NCI-H2107 (cell line): ENCODE results near the gene PBX1.

Source experiments
- DNase-seq: peaks from one replicate; lab custom pipeline; 2025; lab: John Stamatoyannopoulos, UW

The PBX1 gene

DNA sequence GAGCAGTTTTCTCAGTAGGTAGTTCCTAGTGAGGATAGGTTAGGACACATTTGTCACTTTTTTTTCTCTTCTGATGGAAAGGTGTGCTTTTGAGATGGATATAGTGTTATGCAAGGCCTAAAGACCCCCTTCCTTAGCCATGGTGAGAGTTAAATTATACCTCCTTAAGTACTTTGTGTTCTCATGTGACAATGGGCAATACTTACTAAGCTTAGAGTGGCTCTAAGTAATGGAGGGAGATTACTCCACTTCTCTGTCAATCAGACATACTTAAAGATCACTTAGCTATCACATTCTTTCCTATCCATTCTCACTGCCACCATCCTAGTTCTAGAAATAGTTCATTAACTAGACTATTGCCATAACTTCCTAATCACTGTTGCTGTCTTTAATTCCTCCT lies 265.6 kb downstream of the PBX1 start:
- DNase-seq = no peak

DNA sequence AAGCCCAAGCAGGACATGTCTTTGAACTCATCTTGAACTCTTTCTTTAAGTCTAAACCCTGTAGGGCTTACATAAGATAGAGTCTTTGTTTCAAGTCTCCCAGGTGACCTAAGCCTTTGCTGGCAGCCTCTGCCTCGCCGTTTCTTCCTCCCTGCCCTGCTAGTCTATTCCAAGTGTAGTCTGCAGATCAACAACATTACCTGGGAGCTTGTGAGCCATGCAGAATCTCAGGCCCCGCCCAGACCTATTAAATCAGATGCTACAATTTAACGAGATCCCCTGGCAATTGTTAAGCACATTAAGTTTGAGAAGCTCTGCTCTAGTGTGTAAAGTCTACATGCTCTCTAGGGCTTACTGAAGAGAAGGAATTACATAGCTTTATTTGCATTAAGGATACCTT lies 271.6 kb downstream of the PBX1 start:
- DNase-seq = no peak

DNA sequence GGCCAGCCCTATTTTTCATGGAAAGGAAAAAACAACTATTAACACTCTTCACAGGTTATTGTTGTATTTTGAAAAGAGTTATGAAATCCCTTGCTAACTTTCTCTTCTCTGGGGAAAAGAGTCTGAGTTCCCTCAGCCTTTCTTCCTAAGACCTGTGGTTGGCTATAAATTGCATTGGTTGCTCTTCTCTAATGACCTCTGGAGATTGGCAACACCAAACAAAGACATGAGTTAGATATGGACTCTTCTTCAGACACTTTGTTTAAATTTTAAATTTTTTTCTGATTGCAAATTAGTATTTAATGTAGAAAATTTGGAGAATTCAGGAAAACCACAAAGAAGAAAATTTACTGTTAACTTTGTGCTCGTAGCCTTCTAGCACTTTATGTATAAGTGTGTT lies 275.7 kb downstream of the PBX1 start:
- no peak for DNase-seq

DNA sequence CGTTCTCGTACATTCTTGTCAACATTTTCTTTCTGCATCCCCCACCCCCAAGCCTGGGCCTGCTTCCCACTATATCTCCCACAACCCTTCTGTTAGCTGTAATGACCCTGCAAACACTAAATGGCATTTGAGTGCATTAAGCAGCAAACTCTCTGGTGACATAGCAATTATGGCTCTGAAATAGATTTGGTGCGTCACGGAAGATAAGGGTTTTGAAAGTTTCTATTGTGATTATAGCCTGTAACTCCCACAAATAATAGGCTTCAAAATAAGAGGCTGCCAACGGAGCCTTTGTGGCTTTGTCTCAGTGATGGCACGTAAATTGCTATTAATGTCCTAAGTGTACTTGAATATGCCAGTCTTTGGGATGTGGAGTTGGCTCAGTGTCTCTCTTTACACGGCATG lies 277.6 kb downstream of the PBX1 start:
- DNase-seq = peak; percentile 33

DNA sequence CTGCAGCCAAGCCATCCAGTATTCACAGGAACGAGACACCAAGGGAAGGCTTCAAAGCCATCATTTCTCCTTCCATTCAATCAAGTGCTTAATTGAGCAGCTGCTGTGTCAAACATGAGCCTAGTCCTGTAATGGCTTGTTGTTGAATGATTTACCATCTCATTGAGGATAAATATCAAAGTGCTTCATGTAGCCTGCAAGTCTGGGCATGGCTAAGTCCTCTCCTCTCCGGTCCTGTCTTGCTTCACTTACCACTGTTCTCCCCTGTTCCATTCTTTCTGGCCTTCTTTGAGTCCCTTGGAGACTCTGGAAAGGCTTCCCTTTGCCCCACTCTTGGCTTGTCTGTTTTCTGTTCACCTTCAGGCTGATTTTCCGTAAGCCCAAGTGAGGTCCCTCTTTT lies 279.8 kb downstream of the PBX1 start:
- DNase-seq = no peak

DNA sequence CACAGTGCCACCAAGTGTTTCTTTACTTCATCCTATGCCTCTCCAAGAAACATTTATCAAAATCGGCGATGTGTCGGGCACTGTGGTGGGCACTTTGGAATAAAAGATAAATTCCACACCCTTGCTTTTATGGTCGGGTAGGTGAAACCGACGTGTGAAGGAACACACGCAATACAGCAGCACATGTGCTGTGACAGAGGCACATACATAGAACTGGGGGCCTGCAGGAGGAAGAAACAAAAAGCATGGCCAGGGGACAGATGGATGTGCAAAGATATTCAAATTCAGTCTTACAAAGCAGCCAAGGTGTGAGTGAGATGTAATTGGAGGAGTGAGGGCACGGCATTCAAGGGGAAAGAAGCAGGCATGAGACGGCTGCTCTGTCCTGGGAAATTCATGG lies 282.0 kb downstream of the PBX1 start:
- DNase-seq = no peak

DNA sequence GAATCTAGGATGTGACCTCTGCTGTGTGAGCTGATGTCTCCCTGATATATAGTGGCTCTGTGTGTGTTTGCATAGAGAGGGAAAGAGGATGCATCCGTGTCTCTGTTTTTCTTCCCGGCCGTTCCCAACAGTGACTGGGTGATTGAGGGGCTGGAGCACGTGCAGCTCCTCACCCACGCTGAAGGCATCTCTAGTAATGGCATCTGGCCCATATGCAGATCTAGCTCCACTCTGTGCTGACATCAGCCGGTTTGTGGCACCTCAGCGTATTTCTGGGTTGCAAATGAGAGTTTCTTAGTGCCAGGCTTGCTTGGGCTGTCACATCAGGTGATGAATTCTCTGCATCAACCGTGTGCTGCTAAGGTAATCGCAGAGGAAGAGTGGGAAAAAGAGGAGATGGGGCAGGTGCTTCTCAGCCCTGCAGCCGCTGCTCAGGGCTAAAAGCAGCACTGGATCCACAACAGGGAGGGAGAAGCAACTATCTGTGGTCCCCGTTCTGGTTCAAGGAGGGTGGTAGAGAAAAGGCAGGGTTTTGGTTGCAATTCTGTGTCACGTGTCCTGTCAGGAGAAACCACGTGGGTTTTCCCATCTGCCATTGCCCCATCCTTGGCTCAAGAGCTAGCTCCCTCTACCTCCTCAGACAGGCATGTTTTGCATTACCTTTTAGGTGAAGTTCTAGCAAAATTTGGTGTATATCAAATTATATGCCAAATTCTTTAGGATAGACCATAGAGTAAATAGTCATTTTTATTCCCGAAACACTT lies 282.9 kb downstream of the PBX1 start:
- DNase-seq = no peak

DNA sequence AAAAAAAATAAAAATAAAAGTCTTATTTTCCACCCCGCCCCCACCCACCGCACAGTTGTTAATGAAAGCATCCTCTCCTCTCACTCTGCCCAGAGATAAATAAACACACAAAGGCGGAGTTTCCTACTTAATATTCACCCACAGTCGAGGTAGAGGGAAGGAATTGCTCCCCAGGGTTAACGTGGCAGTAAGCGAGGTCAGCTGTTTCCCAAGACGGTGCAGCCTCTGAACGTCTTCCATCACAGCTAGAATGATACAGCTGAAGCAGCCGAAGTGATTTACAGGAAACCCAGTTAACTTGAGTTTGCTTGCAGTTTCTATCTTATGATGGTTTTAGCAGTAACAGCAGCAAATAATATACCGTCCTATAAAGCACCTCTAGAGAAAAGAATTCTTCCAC lies 283.9 kb downstream of the PBX1 start:
- DNase-seq = no peak

DNA sequence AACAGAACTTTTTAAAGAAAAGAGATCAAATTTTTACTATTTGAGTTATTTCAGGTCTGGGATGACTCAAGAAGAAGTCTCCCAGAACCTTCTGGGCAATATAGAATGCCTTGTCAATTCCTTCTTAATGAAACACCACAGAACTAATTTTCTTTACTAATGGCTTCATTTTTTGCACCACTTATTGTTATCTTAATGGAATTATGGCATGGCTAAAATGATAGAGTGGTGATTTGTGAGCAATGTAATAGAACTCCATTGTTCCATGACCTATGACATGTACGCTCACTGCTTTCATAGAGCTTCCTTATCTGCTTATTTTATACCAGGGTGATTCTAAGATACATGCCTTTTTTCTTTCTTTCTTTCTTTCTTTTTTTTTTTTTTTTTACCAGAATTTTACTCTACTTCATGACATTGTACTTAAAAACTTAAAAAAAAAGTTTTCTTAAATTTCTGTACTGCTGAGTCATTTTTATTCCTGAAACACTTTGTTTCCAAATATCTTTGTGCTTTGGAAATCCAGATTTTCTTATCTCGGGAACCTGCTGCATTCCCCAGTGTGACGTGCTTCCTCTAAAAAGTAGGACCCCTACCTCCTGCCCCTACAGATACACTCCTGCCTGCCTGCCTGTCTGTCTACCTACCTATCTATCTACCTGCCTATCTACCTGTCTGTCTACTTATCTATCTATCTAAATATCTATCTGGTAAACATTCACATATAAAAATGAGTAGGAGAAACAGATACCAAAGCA lies 284.9 kb downstream of the PBX1 start:
- DNase-seq = no peak

DNA sequence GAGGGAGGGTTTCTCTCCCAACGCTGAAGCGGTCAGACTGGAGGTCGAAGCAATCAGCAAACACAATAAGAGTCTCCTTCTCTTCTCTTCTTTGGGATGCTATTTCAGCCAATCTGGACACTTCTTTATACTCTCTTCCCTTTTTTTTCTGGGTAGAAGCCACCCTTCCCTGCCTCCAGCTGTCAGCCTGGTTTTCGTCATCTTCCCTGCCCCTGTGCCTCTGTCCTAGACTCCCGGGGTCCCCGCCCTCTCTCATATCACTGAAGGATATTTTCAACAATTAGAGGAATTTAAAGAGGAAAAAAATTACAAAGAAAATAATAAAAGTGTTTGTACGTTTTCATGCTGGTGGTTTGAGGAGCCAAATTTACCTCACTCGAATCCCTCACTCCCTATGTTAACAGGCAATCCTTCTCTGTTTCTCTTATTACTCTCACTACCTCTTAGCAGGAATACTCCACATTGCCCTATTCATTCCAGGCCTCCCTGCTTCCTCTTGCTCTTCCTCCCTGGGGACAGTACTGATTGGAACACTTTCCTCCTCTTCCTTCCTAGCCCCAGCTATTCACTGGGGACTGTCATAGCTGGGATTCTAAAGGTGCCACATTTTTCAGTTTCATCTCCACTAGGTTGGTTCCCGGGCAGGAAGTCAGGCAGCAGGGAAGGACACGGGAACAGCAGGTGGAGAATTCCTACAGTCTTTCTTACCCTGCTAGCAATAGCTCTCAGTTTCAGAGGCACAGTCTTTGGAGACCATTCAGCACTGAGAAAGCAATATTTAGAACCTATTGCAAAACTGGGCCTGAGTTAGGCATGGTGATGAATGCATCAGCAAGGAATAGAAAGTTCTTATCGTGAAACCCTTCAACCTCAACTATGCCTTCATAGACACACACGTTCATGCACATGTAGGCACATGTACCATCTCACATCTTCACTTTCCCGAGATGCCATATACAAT lies 288.0 kb downstream of the PBX1 start:
- DNase-seq = no peak

DNA sequence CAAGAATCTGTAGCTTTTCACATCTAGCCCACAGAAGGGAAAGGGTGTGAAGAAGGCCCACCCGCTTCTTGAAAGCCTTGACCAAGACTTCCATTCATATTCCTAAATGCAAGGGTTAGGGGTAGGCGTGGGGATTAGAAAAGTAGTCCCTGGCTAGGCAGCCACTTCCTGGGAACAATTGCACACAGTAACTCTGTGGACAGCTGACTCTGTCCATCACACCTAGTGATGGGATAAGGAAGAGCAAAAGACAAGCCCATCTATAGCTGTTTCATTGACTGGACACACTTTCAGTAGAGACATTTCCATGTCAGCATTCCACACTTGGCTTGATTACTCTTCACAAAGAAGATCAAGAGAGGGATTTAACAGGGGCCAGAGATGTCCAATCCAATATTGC lies 294.2 kb downstream of the PBX1 start:
- DNase-seq = no peak

DNA sequence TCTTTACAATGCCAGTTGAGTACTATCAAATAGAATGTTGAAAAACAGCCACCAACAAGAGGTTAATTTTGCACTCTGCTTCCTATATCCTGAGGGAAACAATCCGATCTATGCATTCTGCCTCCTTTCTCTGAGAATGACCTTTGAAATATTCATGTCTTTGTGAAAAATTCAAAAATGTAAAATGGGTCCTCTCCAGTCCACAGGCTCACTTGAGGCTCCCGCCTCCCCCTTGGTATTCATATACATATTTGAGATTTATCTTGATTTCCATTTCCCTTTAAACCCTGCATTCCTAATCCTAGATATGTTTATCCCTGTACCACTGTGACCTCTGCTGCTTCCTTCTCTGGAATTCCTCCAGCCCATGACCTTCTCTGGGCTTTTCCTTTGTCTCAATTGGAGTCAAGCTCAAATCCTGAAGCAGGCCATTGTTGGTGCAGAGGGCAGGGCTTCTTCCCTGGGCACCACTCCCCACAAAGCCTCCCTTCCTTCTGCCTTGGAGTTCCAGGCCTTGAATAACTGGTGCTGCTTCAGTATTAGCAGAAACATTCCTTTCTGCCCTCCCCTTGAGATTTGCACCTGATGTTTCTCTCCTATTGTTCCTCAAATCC lies 296.8 kb downstream of the PBX1 start:
- DNase-seq = no peak

DNA sequence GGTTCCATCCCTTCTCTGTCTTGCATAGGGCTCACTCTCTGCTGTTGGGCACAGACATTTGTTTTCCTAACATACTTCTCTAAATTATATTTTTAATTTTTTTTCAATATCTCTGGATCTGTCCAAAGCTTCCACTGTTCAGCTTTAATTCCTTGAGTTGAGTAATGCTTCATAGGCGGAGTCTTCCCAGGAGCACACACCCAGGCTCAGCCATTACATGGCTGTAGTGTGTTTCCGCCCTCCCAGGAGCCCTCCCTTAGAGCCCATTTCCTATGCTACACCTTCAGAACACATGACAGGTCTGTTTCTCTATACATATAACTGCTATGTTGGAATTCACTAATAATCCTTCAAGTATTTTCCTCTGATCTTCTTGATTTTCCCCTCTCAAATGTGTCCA lies 297.4 kb downstream of the PBX1 start:
- DNase-seq = no peak

DNA sequence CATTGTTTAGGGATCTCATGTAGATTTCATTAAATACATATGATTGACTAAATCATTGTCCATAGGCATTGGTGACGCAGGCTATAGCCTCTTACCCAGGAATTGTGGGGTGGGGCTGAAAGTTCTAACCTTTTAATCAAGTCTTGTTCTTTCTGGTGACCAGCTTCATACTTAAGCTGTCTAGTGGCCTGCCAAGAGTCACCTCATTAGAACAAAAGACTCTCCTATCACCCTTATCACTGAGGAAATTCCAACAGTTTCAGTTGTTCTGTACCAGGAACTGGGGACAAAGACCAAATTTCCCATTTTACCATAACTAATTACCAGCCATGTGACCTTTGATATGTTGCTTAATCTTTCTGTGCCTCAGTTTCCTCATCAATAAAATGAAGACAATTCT lies 298.5 kb downstream of the PBX1 start:
- DNase-seq = no peak

DNA sequence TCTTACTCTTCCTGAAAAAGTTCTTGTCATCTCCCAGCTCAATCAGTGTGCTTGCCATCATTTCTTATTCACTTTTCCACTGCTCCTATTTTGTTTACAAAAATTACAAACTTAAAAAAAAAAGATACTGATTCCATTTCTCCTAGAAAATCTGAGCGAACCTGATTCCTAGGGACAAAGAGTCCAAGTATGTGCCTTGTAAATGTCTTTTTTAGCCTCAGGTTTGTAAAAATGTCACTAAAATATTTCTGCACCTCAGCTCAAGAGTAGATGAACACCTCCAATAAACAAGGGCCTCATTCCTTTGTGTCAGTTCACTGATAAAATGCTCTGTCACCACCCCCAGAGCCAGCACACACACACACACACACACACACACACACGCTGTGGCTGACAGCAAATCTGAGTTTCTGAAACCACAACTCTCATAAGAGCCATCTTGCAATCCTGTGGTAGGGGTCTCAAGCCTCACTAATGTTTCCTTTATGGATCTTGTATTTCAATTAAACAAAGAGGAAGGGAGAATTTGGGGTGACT lies 299.2 kb downstream of the PBX1 start:
- DNase-seq = no peak

DNA sequence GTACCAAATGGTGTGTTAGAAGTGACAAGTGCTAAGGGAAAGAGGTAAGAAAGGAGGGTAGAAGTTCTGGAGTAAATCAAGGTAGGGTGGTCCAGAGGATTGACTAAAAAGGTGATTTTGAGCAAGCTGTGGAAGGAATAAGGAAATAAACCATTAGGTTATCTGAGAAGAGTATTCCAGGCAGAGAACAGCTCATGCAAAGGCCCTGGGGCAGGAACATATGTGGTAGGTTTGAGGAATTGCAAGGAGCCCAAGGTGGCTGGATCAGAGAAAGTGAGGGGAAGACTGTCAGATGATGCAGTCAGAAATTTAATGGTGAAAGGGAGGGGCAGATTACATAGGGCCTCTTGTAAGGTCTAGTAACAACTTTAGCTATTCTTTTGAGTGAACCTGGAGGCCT lies 302.6 kb downstream of the PBX1 start:
- no peak for DNase-seq

DNA sequence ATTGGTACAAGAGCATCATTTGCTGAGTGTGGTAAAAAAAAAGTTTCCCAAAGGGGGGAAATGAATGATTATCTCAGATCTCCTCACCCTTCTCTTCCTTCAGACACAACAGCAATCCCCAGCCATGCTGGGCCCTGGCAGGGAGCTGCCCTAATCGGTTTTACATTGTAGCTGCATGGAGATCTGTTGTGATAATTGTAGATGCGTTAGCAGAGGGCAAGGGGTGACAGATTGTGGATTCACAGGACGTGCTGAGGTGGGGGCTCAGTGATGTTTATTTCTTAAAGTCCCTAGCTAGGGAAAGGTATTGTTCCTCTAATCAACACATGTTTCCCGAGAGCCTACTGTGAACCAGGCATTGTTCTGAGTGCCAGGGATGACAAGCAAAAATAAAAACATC lies 304.1 kb downstream of the PBX1 start:
- DNase-seq = no peak

DNA sequence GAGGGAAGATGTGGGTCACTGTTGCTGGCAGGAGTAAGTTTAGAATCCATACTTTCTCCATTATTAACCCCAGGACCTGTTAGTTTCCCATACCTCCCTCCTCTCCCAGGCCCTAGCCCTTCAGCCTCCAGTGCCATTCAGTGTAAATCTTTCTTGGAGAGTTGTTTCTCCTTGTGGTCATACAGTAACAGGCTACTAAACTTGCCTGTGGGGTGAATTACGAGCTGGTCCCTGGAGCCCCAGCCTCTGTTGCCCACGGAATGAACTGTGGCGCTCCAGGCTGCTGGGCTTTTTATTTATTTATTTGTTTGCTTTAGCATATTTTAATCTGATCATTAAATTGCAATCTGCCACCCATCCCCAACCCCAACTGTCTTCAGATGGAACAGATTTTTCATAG lies 305.2 kb downstream of the PBX1 start:
- no peak for DNase-seq

DNA sequence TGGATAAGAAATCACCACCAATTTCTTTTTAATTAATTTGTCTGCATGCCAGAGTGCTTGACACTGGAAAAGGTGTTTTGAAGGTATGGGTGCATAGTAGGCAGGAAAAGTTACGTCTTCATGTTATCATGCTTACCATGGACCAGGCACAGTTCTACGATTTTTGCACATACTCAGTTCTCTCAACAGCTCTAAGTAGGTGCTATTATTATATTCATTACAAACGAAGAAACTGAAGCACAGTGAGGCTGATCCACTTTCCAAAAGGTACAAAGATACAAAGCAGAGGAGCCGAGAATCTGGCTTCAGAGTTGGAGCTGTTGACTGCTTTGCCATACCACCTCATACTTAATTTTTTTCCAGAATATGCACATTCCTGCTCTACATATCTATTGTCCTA lies 306.4 kb downstream of the PBX1 start:
- no peak for DNase-seq

DNA sequence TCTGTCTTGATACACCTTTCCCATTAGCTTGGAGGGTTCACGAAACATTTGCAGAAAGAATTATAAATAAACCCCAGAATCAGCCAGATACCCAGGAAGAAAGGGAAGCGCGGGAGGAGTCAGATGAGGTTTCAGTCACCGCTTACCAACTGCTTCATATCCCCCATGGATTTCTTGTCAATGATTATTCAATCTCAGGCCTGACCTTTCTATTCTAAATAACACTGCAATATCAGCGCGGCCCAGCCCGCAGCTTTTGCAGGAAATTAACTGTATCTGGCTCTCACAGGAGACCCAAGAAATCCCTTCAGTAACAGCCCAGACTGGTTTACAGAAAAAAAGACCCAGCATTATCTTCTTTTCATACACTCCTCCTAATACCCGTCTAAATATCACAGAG lies 308.6 kb downstream of the PBX1 start:
- DNase-seq = no peak

DNA sequence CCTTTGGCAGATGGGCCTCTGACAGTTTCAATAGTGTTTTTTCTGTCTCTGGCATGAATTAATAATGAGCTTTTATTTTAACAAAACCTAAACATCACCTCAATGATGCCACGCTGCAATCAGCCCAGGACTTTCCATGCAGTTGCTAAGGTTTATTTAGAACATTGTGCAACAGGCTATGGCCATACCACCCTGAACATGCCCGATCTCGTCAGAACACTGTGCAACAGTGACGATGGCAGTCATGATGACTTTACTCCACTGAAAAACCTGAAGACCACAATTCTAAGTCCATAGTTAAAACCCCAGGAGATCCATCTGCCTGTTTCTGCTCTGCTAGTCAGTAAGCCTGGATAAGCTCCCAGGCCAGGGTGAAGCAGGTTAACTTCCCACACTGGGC lies 310.0 kb downstream of the PBX1 start:
- no peak for DNase-seq

DNA sequence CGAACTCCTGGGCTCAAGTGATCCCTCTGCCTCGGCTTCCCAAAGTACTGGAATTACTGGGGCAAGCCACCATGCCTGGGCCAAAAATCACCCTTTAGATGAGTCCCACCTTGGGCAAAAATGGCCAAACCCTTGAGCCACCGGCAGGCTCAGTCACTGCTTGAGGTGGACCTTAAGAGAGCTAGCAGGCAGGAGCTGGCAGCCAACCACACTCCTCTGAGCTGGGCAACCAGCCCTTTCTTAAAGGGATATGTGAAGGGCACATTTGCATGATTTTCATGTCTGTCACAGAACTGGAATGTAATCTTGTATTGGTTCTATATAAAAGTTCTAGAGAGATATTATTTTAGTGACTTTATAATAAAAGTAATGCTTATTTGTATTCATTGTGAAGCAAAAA lies 316.5 kb downstream of the PBX1 start:
- no peak for DNase-seq
